ENCODE measurements around the gene KBTBD4. TPM values are rescaled to one million over a fixed set of nuclear protein-coding genes. Genes with fewer than 3 reads are reported as not detected.
"Not testable (repeated sequence)": the region's sequence is repeated elsewhere in the genome, so short reads cannot be mapped to it uniquely, and the experiment has no call there.

The KBTBD4 gene
- polyA plus RNA-seq, 3 donors = 2.8 to 16.9 (median 13.8) TPM

DNA sequence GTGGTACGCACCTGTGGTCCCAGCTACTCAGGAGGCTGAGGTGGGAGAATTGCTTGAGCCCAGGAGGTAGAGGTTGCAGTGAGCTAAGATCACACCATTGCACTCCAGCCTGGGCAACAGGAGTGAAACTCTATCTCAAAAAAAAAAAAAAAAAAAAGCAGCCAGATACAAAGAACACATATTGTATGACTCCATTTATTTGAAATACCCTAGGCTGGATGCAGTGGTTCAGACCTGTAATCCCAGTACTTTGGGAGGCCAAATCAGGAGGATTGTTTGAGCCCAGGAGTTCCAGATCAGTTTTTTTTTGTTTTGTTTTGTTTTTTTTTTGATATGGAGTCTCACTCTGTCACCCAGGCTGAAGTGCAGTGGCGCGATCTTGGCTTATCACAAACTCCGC, 16.4 kb downstream of the KBTBD4 start:
- H3K4me3 ChIP-seq (replicated peaks in 1 of 3; ENCODE audit: low read depth in 2 of 3, low read length in 3 of 3); H2AFZ ChIP-seq (ENCODE audit: insufficient read depth, low read depth, low read length, poor library complexity, severe bottlenecking); H3K27ac Mint-ChIP-seq; H3K36me3 Mint-ChIP-seq; H3K9me3 Mint-ChIP-seq; DNase-seq; H3K27ac ChIP-seq (ENCODE audit: low read depth in 1 of 2, low read length in 2 of 2); H3K27me3 Mint-ChIP-seq (ENCODE audit: low read depth in 3 of 3); H3K9ac ChIP-seq (ENCODE audit: insufficient read depth, low read length, poor library complexity, severe bottlenecking); H3K4me3 Mint-ChIP-seq; H3K36me3 ChIP-seq (replicated peaks in 1 of 2; ENCODE audit: control insufficient read depth in 1 of 2, insufficient read depth in 2 of 2, low read length in 2 of 2); H3K9me3 ChIP-seq (replicated peaks in 1 of 2; ENCODE audit: control insufficient read depth in 1 of 2, insufficient read depth in 1 of 2, low read length in 2 of 2); H4K20me1 ChIP-seq (ENCODE audit: insufficient read depth, low read length); H3K27me3 ChIP-seq (ENCODE audit: control insufficient read depth in 2 of 2, insufficient read depth in 2 of 2, low read length in 2 of 2); intact Hi-C loops (cut with micrococcal nuclease); H3K4me2 ChIP-seq (replicated peaks; ENCODE audit: extremely low read depth, low read length, poor library complexity, severe bottlenecking): not testable (repeated sequence)
- WGBS (ENCODE audit: insufficient coverage) = 100% methylated on average over 1 of the region's 4 CpGs
- H3K4me1 Mint-ChIP-seq = peaks cover 20% of the 10 kb centered on the region
- Histone ChIP-seq H3K79me2 (ENCODE audit: insufficient read depth, low read length) (peaks cover 27% of the 10 kb centered on the region), H3K4me1 (ENCODE audit: control insufficient read depth in 1 of 2, insufficient read depth in 2 of 2, low read length in 2 of 2) (peaks cover 26 to 34% of the 10 kb centered on the region in 2 donors)

DNA sequence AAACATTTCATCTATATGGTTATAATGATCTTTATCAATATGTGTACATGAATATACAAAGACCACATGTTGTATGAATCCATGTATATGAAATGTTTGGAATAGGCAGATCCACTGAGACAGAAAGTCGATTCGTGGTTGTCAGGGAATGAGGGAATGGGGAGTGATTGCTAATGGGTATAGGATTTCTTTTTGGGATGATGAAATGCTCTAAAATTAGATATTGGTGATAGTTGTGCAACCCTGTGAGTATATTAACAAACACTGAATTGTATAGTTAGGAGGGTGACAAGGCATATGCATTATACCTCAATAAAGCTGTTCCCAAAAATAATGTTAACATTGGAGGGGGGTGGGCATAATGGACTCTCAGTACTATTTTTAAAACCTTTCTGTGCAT, 18.3 kb downstream of the KBTBD4 start:
- Histone ChIP-seq H4K20me1 (ENCODE audit: insufficient read depth, low read length) (no peaks in the 10 kb centered on the region), H3K9me3 (replicated peaks in 1 of 2; ENCODE audit: control insufficient read depth in 1 of 2, insufficient read depth in 1 of 2, low read length in 2 of 2) (no peaks in the 10 kb centered on the region), H2AFZ (ENCODE audit: insufficient read depth, low read depth, low read length, poor library complexity, severe bottlenecking) (no peak overlapping the region), H3K36me3 (replicated peaks in 1 of 2; ENCODE audit: control insufficient read depth in 1 of 2, insufficient read depth in 2 of 2, low read length in 2 of 2) (no peaks in the 10 kb centered on the region), H3K27ac (ENCODE audit: low read depth in 1 of 2, low read length in 2 of 2) (peak overlapping the region in 1 of 2 donors; percentile 48), H3K79me2 (ENCODE audit: insufficient read depth, low read length) (peaks cover 7% of the 10 kb centered on the region), H3K4me1 (ENCODE audit: control insufficient read depth in 1 of 2, insufficient read depth in 2 of 2, low read length in 2 of 2) (peaks cover 19 to 20% of the 10 kb centered on the region in 2 donors), H3K4me2 (replicated peaks; ENCODE audit: extremely low read depth, low read length, poor library complexity, severe bottlenecking) (no peak overlapping the region), H3K27me3 (ENCODE audit: control insufficient read depth in 2 of 2, insufficient read depth in 2 of 2, low read length in 2 of 2) (no peaks in the 10 kb centered on the region), H3K9ac (ENCODE audit: insufficient read depth, low read length, poor library complexity, severe bottlenecking) (no peak overlapping the region), H3K4me3 (replicated peaks in 1 of 3; ENCODE audit: low read depth in 2 of 3, low read length in 3 of 3) (peak overlapping the region in 1 of 3 experiments; percentile 28)
- H3K4me3 Mint-ChIP-seq = no peak overlapping the region
- TF ChIP-seq, protein P1, sequence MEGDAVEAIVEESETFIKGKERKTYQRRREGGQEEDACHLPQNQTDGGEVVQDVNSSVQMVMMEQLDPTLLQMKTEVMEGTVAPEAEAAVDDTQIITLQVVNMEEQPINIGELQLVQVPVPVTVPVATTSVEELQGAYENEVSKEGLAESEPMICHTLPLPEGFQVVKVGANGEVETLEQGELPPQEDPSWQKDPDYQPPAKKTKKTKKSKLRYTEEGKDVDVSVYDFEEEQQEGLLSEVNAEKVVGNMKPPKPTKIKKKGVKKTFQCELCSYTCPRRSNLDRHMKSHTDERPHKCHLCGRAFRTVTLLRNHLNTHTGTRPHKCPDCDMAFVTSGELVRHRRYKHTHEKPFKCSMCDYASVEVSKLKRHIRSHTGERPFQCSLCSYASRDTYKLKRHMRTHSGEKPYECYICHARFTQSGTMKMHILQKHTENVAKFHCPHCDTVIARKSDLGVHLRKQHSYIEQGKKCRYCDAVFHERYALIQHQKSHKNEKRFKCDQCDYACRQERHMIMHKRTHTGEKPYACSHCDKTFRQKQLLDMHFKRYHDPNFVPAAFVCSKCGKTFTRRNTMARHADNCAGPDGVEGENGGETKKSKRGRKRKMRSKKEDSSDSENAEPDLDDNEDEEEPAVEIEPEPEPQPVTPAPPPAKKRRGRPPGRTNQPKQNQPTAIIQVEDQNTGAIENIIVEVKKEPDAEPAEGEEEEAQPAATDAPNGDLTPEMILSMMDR (IDR thresholded peaks at IDR 0.05) = no peak
- H3K4me1 Mint-ChIP-seq = peaks cover 11% of the 10 kb centered on the region
- H3K27ac Mint-ChIP-seq = peak overlapping the region in 3 of 7 donors; percentile 1 to 76 (median 54)
- 0% methylated on average over 2 of the region's 2 CpGs for WGBS (ENCODE audit: insufficient coverage)
- intact Hi-C loops (cut with micrococcal nuclease) = no loop called here
- H3K36me3 Mint-ChIP-seq = no peaks in the 10 kb centered on the region
- peak in 1 of 3 donors; percentile 22 for DNase-seq
- H3K27me3 Mint-ChIP-seq (ENCODE audit: low read depth in 3 of 3) = peaks cover 0 to 2% (median 0%) of the 10 kb centered on the region in 3 donors
- H3K9me3 Mint-ChIP-seq = peaks cover 0 to 2% (median 0%) of the 10 kb centered on the region in 7 donors
